Posterior vena cava (tissue), 2 donors: ENCODE measurements around the gene FMOD. TPM values are rescaled to one million over a fixed set of nuclear protein-coding genes. Genes with fewer than 3 reads are reported as not detected.
"Not testable (repeated sequence)": the region's sequence is repeated elsewhere in the genome, so short reads cannot be mapped to it uniquely, and the experiment has no call there.

Source experiments
- DNase-seq: peaks from one replicate; pipeline ENCODE4 v3.0.0-alpha.2; 2020; ENCODE audit warnings: low spot score
- intact Hi-C, 2 donors: fragments of 100-400 bp; cut with DNase I; formaldehyde crosslinking; loops; one replicate each; pipeline versions ENCODE4 v1.14.1 to v1.14.2; 2022 to 2023
- total RNA-seq, 2 donors: library from RNA; stranded (reverse); fragmentation: NEBNext Ultra II Directional; extraction: Animal tissue kit (Norgen Biotek cat#: 25700); gene quantifications; one replicate each; pipeline ENCODE4 v1.2.1, GENCODE V29; 2021
- donor health status: DM: yes; HTN: yes; CAD: no.
- donor health status: DM: yes; HTN: yes; CAD: no.

FMOD gene
- total RNA-seq, 2 donors from 2014 or later = 102 to 216 TPM

- intact Hi-C loops, DNase-seq: not testable (repeated sequence)
These were observed 36.7 kb downstream of the FMOD start for GRCh38 chr1:203314025-203314759.

GRCh38 chr1:203311368-203312301 is 39.3 kb downstream of the FMOD start:
- intact Hi-C loops = no loop called here
- no peak for DNase-seq

DNA sequence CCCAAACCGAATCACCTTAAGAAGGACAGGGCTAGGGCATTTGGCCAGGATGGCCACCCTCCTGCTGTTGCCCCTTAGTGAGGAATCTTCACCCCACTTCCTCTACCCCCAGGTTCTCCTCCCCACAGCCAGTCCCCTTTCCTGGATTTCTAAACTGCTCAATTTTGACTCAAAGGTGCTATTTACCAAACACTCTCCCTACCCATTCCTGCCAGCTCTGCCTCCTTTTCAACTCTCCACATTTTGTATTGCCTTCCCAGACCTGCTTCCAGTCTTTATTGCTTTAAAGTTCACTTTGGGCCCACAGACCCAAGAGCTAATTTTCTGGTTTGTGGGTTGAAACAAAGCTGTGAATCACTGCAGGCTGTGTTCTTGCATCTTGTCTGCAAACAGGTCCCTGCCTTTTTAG is 42.0 kb downstream of the FMOD start:
- intact Hi-C loops = loop anchor here in 1 of 2 donors (5.0 kb wide), 1 partner anchor 37 kb away; no protein-coding TSS in a partner anchor
- no peak for DNase-seq

GRCh38 chr1:203308328-203308922 is 42.5 kb downstream of the FMOD start:
- intact Hi-C loops = loop anchor here in 1 of 2 donors (5.0 kb wide), 1 partner anchor 36 kb away; no protein-coding TSS in a partner anchor
- no peak for DNase-seq

DNA sequence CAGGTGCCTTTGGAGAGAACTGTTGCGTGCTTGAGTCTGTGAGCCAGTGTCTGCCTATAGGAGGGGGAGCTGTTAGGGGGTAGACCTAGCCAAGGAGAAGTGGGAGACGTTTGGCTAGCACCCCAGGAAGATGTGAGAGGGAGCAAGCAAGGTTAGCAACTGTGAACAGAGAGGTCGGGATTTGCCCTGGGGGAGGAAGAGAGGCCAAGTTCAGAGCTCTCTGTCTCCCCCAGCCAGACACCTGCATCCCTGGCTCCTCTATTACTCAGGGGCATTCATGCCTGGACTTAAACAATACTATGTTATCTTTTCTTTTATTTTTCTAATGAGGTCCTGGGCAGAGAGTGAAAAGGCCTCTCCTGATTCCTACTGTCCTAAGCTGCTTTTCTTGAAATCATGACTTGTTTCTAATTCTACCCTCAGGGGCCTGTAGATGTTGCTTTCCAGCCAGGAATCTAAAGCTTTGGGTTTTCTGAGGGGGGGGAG is 43.2 kb downstream of the FMOD start:
- DNase-seq = peak; percentile 66
- intact Hi-C loops = loop anchor here in 1 of 2 donors (5.0 kb wide), 1 partner anchor 35 kb away; no protein-coding TSS in a partner anchor

DNA sequence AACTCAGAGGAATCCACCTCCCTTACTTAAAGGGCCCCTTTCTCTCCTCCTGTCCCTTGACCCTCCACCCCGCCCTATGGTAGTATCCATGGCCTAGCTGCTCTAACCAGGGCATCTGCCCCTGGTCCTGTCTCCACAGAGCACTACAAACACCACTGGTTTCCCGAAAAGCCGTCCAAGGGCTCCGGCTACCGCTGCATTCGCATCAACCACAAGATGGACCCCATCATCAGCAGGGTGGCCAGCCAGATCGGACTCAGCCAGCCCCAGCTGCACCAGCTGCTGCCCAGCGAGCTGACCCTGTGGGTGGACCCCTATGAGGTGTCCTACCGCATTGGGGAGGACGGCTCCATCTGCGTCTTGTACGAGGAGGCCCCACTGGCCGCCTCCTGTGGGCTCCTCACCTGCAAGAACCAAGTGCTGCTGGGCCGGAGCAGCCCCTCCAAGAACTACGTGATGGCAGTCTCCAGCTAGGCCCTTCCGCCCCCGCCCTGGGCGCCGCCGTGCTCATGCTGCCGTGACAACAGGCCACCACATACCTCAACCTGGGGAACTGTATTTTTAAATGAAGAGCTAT is 43.9 kb downstream of the FMOD start:
- intact Hi-C loops = loop anchor here in 1 of 2 donors (5.0 kb wide), 1 partner anchor 35 kb away; no protein-coding TSS in a partner anchor

DNA sequence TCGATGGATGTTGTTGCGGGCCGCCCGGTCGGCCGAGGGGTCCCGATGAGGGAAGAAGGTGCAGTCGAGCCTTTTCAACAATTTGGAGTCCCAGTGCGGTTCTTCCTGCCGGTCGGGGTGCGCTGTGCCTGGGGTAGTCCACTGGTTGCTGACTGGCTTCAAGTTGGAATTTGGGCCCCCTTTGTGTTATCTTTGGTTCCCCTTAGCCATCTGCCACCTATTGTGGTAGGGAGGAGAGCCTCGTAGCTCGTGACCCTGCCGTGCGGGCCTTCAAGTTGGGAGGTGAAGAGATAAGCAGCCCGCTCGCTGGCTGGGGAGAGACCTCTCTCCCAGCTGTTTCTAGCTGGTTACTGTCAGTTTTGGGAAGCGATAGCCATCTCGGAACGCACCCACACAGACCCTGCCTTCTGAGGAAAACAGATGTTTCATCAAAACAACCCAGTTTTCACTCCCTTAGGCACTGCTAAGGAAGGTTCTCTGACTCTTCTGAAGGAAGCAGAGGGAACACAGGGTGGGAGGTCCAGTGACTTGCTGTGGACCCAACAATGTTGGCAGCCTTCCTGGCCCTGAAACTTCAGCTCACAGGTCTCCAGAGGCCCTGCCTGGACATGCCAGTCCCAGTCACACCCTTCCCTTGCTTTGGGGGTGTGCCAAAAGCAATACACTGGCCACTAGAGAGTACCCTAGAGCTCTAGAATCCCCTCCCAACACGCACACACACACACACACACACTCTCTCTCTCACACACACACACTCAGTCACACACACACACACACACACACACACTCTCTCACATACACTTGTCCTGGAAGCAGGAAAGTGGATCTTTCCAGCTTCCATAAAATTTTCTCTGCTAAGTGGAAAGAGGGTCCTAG is 44.6 kb downstream of the FMOD start:
- intact Hi-C loops = loop anchor here in 1 of 2 donors (5.0 kb wide), 1 partner anchor 34 kb away; no protein-coding TSS in a partner anchor
- peak; percentile 92 for DNase-seq

More for the DNA sequence above, 43.9 kb downstream of the FMOD start:
- no peak for DNase-seq

GRCh38 chr1:203305809-203306088 is 45.2 kb downstream of the FMOD start:
- peak; percentile 82 for DNase-seq
- intact Hi-C loops = loop anchor here in 1 of 2 donors (5.0 kb wide), 1 partner anchor 33 kb away; no protein-coding TSS in a partner anchor

GRCh38 chr1:203304919-203305808 is 45.8 kb downstream of the FMOD start, which contains the start of gene BTG2:
BTG2 (plus strand) TSS chr1:203305519; CDS start chr1:203305607, 88 bp downstream.
- intact Hi-C loops = loop anchor here in 1 of 2 donors (5.0 kb wide), 1 partner anchor 33 kb away; no protein-coding TSS in a partner anchor
- DNase-seq = peak; percentile 98

- intact Hi-C loops = no loop called here
- peak; percentile 78 for DNase-seq
These were observed 46.5 kb downstream of the FMOD start for GRCh38 chr1:203304391-203304918.

- peak; percentile 35 for DNase-seq
- intact Hi-C loops = no loop called here
These were observed 48.0 kb downstream of the FMOD start for GRCh38 chr1:203302894-203303293.

DNA sequence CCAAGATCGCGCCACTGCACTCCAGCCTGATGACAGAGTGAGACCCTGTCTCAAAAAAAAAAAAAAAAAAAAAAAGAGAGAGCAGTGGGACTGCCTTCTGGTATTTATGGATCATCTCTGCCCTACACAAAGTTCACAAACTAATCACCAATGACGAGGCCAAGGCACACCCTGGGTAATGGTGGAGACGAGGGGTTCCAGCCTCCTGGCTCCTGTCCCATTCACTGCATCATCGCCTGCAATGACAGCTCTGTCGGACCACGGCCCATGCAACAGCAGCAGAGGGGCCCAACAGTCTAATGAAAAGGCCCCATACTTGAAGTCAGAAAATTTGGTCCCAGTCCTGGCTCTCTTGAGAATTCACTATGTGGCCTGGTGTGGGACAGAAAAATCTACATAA is 48.5 kb downstream of the FMOD start:
- peak; percentile 68 for DNase-seq
- intact Hi-C loops = no loop called here

GRCh38 chr1:203301331-203301668 is 49.6 kb downstream of the FMOD start:
- intact Hi-C loops = no loop called here
- DNase-seq = no peak

GRCh38 chr1:203300441-203301330 is 50.2 kb downstream of the FMOD start:
- intact Hi-C loops = no loop called here
- DNase-seq = peak; percentile 64

GRCh38 chr1:203299719-203300429 is 51.0 kb downstream of the FMOD start:
- intact Hi-C loops = not testable (repeated sequence)

More at GRCh38 chr1:203299719-203300429, 51.0 kb downstream of the FMOD start:
- DNase-seq = peak; percentile 2
